Middle frontal gyrus (tissue), 1 donor: ENCODE measurements around the gene ZMIZ2.

Source experiments
- DNase-seq: peaks from one replicate; pipeline ENCODE4 v3.0.0-alpha.2; 2015; ENCODE audit warnings: low spot score; ENCODE audit errors: extremely low spot score

Gene ZMIZ2

GRCh38 chr7:44757311-44757710 is 8.7 kb downstream of the ZMIZ2 start:
- DNase-seq, result no peak

DNA sequence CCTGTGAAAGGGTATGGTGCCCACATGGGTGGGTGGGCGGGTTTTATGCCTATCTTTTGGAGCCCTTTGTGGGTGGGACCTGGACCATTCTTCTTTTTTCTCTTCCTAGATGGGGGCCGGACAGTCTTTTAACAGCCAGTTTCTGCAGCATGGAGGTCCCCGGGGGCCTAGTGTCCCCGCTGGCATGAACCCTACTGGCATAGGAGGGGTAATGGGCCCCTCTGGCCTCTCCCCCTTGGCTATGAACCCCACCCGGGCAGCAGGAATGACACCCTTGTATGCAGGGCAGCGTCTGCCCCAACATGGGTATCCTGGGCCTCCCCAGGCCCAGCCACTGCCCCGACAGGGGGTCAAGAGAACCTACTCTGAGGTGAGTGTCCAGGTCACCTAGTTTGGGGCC is 9.1 kb downstream of the ZMIZ2 start:
- no peak for DNase-seq

GRCh38 chr7:44759246-44759645 is 10.6 kb downstream of the ZMIZ2 start:
- DNase-seq, result no peak

GRCh38 chr7:44760034-44760580 is 11.5 kb downstream of the ZMIZ2 start:
- no peak for DNase-seq

- DNase-seq, result no peak
These were observed 12.8 kb downstream of the ZMIZ2 start for GRCh38 chr7:44761207-44762161.

- DNase-seq, result no peak
These were observed 13.7 kb downstream of the ZMIZ2 start for GRCh38 chr7:44762300-44762699.

- DNase-seq, result no peak
These were observed 14.3 kb downstream of the ZMIZ2 start for GRCh38 chr7:44762726-44763522.

DNA sequence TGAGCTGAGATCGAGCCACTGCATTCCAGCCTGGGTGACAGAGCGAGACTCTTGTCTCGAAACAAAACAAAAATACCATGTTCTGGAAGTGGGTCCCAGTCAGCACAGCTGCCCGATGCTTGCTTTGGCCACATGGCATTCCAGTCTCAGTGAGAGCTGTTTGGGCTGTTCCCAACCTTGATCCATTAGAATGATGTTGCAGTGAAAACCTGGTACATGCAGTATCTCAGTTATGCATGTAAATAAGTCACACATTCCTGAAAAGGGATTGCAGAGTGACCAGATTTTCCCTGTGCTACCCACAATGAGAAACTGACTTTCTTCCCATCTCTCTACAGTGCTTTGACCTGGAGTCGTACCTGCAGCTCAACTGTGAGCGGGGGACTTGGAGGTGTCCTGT is 15.4 kb downstream of the ZMIZ2 start:
- DNase-seq, result no peak

DNA sequence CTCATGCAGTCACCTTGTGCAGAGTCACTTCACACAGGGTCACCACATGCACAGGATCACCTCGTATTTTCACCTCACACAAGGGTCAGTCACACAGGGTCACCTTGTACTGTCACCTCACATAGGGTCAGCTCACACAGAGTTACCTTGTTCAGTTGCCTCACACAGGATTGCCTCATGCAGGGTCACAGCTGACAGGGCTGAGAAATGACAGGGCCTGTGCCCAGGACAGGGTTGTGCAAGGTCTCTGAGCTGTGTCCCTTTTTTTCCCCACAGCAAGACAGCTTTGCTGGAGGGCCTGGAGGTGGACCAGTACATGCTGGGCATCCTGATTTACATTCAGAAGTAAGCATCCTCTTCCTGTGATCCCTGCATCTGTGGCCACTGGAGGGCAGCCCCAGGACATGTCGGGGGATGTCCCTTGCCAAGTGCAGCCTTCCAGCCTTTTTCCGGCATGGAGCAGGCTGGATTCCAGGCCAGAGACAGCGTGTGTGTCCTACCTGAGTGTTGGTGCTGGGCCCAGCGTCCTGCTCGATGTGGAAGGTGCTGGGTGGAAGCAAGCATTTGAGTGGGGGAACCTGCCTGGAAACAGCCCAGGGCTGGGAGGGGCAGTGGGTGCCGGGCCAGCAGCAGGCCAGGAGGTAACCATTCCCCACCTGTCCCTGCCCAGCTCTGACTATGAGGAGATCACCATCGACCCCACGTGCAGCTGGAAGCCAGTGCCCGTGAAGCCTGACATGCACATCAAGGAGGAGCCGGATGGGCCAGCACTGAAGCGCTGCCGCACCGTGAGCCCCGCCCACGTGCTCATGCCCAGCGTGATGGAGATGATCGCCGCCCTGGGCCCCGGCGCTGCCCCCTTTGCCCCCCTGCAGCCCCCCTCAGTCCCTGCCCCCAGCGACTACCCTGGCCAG is 16.3 kb downstream of the ZMIZ2 start:
- DNase-seq, result no peak

DNA sequence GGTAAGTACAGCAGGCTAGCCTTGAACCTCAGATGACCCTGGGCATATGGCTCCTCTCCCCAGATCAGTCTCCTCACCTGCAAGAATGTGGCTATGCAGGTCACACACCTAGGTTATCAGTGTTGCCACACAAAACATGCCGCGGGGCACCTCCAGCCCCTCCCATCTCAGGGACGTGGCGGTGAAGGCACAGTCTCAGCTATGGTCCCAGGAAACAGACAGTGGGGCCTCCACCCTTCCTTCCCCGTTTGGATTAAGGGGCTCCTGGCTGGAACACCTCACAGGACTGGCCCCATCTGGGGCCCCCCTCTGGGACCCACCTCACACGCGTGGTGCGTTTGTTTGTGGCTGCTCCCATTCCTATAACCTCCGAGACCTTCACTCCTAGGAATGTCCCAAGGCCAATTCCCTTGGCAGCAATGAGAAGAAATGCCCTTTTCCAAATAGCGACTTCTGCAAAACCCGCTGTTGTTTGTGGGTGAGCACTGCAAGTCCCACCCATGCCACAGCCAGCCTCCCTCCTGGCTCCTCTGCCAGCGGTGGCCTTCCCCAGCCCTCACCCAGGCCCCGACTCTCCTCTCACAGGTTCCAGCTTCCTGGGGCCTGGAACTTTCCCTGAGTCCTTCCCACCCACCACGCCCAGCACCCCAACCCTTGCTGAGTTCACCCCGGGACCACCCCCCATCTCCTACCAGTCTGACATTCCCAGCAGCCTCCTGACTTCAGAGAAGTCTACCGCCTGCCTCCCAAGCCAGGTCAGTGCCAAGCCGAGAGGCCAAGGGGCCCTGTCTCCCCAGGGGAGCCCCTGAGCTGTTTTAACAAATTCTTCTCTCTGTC is 17.1 kb downstream of the ZMIZ2 start:
- no peak for DNase-seq

DNA sequence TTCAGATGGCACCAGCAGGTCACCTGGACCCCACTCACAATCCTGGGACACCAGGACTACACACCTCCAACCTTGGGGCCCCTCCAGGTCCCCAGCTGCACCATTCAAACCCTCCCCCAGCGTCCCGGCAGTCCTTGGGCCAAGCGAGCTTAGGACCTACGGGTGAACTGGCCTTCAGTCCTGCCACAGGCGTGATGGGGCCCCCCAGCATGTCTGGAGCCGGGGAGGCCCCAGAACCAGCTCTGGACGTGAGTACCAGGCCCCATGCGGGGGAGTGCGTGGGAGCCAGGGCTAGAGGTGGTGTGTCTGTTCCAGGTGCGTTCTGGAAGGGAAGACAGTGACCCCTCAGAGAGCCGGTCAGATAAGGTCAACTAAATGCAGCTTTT is 17.8 kb downstream of the ZMIZ2 start:
- DNase-seq, result no peak

GRCh38 chr7:44767134-44767911 is 18.7 kb downstream of the ZMIZ2 start:
- DNase-seq, result no peak

DNA sequence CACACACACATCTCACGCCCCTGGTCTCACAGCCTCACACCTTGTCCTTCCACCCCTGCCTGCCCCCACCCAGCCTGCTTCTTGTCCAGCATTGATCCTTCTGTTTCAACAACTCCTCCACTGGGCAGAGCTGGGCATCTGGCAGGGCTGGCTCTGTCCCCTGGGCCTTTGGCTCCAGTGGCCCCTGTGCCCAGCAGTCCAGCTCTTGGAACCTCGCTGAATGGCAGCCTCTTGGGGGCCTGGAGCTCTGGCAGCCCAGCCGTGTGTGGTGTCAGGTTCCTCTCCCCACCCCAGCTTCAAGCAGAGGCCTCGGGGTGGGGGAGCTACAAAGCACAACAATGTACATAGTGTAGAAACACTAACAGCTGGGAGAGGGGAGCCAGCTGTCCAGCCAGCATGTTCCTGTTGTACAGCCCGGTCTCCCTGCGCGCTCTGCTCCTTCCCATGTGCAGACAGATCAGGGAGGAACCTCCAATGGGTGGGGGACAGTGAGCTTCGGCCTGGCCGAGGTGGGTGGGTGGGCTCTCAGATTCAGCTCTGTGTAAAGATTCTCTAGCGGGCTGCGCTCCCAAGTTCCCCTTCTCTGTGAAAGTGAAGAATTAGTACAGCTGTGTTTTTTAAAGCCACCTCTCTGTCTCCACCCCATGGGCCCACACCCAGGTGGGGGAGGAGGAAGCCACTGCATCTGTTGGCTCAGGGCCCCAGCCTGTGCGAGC is 19.4 kb downstream of the ZMIZ2 start:
- DNase-seq, result no peak

DNA sequence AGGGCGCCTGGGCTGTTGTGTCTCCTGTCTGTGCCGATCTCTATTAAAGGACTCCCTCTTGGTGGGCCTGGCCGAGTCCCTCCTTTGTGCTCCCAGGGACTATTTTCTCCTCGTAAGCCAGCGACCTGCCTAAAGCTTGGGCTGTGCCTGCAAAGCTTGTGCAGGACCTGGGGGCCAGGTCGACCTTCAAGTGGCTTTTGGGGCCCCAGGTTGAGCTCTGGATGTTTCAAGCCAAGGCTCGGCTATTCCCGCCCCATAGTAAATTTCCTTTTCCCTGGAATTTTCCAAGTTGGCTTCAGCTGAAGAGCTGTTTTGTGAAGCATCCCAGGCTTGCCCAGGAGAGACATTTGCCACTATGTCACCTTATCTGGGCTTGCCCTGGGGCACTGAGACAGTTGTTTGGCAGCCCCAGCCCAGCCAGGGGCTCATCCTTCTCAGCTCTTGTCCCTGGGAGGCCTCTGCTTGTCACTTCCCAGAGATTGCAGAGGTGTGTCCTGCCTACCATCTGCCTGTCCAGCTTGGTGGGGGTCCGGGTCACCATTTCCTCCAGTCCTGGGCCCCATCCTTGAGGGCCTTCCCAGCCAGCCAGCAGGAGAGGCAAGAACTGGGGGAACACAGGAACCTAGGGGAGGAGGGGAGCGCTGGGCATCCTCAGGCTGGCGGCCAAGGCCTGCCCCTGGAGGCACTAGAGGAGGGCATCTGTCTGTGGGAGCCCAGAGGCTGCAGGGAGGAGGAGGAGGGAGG is 20.2 kb downstream of the ZMIZ2 start:
- DNase-seq, result no peak

DNA sequence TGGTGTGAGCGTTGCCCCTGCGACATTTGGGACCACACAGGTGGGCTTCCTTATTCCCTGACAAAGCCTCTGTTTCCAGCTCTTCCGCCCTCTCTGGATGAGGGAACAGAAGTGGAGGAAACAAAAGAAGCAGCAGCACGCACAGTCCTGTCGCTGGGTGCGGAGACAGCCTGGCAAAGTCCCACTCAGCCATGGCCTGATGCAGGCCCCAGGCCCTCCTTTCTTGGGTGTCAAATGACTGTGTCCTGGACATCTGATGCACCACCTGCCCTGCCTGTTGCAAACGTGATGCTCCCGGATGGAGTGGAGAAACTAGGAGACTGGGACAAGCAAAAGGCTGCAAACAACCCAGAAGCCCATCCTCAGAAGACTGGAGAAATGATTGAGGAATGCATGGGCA is 20.7 kb downstream of the ZMIZ2 start:
- DNase-seq, result no peak

GRCh38 chr7:44769776-44770294 is 21.2 kb downstream of the ZMIZ2 start:
- DNase-seq, result no peak

GRCh38 chr7:44771358-44771757 is 22.7 kb downstream of the ZMIZ2 start:
- no peak for DNase-seq

- no peak for DNase-seq
These were observed 23.8 kb downstream of the ZMIZ2 start for GRCh38 chr7:44772440-44772839.
